ENCODE results near the gene ADAMTS12.

The ADAMTS12 gene

GRCh38 chr5:33840927-33841547, 50.8 kb downstream of the ADAMTS12 start:
- no peak for DNase-seq

DNA sequence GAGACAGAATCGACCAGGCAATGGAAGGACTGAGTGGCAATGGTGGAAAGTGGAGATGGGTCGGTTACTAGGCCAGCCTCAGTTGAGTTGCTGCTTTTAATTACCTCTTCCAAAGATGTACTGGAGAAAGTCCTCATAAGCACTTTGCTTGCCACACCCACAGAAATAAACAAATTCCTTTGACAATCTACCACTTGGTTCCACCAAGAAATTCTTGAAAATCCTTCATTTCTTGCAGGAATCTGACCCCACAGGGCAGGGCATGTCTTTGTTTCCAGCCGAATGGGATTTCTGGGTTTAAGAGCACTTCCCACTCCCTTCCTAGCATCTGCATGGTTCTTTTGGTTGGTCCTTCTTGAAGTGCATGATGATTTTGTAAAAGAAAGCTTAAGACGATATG, 54.5 kb downstream of the ADAMTS12 start:
- DNase-seq = no peak

- DNase-seq = no peak
These were observed 57.5 kb downstream of the ADAMTS12 start for GRCh38 chr5:33834334-33834733.

DNA sequence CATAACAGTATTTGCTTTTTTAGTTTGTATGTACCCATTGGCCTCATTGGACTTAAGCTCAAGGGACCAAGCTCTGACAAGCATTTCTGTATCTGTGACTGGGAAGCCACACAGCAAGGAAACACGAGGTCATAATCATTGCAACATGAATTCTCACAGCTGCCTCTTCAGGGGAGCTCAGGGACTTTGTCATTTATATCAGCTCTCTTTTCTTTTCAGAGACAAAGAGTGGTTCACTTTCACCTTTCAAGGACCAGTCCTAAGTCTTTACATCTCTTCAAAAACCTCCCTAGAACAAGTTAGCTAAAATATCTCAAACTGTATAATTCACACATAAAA, 58.6 kb downstream of the ADAMTS12 start:
- no peak for DNase-seq

- no peak for DNase-seq
These were observed 59.2 kb downstream of the ADAMTS12 start for GRCh38 chr5:33832404-33833236.

DNA sequence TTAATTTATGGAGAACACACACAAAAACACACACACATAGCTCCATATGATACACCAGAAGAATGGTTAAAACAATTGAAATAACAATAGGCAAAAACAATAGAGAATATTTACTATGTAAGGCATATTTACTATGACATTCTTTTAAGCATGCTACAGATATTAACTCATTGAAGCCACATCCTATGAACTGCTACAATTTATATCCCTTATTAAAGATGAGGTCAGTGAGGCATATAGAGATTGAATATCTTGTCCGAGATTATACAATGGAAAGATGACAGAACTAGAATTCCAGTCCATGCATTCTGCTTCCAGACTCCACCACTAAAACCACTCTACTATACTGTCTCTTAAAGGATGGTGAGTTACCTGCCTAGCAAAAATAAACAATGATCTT, 60.7 kb downstream of the ADAMTS12 start:
- DNase-seq = no peak

GRCh38 chr5:33829430-33829829, 62.4 kb downstream of the ADAMTS12 start:
- no peak for DNase-seq

DNA sequence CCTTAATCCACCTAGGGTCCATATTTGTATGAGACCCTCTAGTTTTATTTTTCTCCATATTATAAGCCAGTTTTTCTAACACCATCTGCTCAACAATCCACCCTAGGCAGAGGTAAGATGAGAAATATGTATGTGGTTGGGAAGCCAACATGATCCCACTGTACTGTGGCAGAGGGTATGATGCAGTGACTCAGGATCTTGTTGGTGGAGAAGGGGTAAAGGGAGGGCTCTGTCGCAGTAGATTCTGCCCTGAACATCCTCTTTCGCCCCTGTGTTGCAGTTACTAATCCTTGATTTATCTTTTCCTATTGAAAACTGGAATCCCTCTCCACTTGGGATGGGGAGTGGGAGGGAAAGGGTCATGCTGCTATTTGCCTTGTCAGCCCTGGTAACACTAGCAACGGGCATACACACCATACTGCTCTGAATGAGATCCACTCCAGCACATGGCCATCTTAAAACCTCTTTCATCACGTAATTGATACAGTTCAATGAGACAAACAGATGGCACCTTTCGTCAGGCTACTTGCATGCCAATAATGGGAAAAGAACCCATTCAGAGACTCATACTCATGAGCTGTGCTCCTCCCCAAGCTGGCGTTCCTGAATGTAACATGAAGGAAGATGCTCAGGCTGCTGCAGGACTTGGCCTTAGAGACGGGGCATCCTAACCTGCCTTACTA, 63.0 kb downstream of the ADAMTS12 start:
- DNase-seq = no peak

DNA sequence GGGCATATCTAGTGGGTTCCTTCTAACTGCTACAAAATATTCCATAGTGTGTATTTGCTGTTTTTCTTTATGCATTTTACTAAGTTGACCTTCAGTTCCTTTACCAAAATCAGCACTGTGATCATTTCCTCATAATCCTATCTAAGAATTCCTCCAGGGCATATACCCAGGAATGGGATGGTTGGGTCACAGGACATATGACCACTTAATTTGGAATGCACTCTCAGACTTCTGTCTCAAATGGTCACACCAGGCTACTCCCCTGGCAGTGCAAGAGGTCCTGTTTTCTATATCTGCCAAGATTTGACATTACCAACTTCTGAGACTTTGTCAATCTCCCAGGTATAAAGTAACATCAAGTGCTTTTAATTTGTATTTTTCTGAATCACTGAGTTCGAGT, 63.9 kb downstream of the ADAMTS12 start:
- no peak for DNase-seq

GRCh38 chr5:33827018-33827707, 64.6 kb downstream of the ADAMTS12 start:
- no peak for DNase-seq

DNA sequence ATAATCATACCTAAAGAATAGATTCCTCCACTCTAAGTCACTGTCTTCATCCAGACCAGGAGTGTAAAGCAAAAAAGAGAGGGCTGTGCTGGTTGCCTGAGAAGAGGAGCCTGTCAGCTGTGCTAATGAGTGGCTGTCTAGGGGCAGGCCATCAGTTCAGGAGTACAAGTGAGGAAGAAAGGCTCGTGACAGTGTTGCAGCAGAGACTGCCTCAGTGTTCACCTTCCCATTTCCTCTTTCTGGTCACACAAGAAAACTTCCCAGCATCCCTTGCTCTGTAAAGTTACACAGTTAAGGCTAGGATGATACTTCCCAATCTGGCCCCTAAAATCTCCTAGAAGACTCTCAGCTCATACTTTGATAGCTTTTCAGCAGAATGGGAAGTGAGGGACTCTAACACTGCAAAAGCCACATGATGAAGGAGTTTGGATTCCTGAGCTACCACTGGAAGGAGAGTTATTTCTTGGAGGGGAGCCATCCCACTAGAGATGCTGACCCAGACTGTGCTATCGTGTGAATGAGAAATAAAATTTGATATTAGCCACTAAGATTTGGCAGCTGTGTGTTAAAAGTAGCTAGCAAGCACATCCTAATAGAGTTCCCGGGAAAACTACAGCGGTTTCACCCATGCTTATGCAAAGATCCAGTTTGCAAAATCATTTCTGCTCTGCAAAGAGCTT, 67.1 kb downstream of the ADAMTS12 start:
- DNase-seq = no peak

- no peak for DNase-seq
These were observed 74.5 kb downstream of the ADAMTS12 start for GRCh38 chr5:33817301-33817700.

DNA sequence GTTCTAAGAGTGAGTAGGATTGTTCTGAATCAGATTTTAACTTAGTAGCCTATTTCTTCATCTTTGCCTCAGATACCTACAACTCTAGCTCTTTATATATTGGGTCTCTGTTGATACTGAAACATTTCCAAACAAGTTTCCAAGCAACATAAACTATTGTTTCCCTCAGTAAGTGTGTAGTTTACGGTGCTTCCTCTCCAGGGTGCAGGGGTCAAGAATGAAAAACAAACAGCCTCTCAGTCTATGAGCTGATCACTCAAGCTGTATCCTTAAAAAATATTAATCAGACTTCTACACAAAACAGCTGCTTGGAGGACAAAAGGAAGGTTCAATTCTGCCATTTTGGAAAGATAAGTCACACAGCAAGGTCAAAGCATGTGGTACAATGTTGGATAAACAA, 75.0 kb downstream of the ADAMTS12 start:
- DNase-seq = no peak

GRCh38 chr5:33812746-33813145, 79.0 kb downstream of the ADAMTS12 start:
- no peak for DNase-seq

GRCh38 chr5:33810491-33811120, 81.2 kb downstream of the ADAMTS12 start:
- DNase-seq = no peak

- DNase-seq = no peak
These were observed 81.9 kb downstream of the ADAMTS12 start for GRCh38 chr5:33809936-33810335.

- DNase-seq = no peak
These were observed 83.1 kb downstream of the ADAMTS12 start for GRCh38 chr5:33808699-33809098.

DNA sequence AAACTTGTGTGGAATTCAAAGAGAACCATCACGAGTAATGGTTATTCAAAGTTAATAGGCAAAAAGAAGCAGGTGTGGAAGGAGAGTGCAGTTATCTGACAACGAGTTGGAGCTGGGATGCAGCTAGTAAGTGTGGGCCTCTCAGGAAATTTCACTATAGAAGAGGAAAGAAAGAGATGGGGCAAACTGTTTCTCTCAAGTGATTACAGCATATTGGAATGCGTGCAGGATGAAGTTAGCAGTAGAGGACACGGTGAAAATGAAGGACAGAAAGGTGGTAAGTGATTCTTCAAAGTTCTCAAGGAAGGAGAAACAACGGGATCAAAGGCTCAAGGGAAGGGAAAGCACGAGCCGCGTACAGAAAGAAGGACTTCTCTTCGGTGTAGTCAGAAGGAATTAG, 84.0 kb downstream of the ADAMTS12 start:
- no peak for DNase-seq

DNA sequence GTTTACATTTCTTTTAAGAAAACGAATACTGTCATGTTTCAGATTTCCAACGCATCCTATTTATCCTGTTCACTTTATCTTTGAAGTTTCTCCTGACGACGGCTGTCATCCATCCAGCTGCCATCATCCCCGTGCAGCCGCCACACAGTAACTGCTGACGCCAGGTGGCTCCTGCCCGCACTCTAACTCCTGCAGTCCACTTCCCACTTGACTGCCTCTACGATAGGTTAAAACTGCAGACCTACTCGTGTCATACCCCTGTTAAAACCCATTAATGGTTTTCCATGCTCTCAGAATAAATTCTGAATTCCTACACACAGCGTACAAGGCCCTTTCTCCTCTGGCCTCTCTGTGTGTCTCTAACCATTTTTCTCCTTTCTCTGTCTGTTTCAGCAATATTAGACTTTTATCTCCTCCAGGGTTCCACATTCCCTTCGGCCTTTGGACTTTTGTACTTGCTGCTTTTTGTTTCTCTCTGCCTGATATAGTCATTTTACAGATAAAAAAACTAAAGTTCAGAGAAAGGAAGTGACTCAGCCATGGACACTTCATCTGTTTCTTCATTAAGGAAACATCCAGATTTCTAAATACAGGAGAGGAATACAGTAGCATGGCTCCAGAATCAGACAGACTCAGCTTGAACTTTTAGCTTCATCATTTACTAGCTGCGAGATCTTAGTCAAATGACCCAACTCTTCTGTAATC, 84.9 kb downstream of the ADAMTS12 start:
- no peak for DNase-seq

GRCh38 chr5:33801292-33801691, 90.5 kb downstream of the ADAMTS12 start:
- no peak for DNase-seq

GRCh38 chr5:33800241-33800950, 91.4 kb downstream of the ADAMTS12 start:
- DNase-seq = no peak
